Lower lobe of right lung (tissue), 2 donors: ENCODE data around the gene B4GALNT3. TPM values are rescaled to one million over a fixed set of nuclear protein-coding genes. Genes with fewer than 3 reads are reported as not detected.

Experiments used
- ATAC-seq, 2 donors: fragments of 200-7000 bp; cut with Tn5 transposase; one replicate each; pipeline ENCODE4 v1.9.1; 2020 to 2022; ENCODE audit warnings: mild to moderate bottlenecking in 2 of 2, moderate library complexity in 2 of 2
- DNase-seq: peaks from one replicate; pipeline ENCODE4 v3.0.0-alpha.2; 2020
- H3K27ac ChIP-seq: fragments of 200-600 bp; one replicate; pipeline ENCODE4 v1.8.0; 2022
- H3K27me3 ChIP-seq: fragments of 200-600 bp; one replicate; pipeline ENCODE4 v1.8.0; 2022; ENCODE audit warnings: low read depth
- H3K36me3 ChIP-seq: fragments of 200-600 bp; one replicate; pipeline ENCODE4 v1.8.0; 2022; ENCODE audit warnings: mild to moderate bottlenecking
- H3K4me1 ChIP-seq: fragments of 200-600 bp; one replicate; pipeline ENCODE4 v1.8.0; 2022
- H3K4me3 ChIP-seq: fragments of 200-600 bp; one replicate; pipeline ENCODE4 v1.8.0; 2022; ENCODE audit warnings: mild to moderate bottlenecking
- H3K9me3 ChIP-seq: fragments of 200-600 bp; one replicate; pipeline ENCODE4 v1.8.0; 2022
- intact Hi-C: fragments of 100-400 bp; cut with DNase I; formaldehyde crosslinking; loops from one replicate; pipeline ENCODE4 v1.11.0; 2022
- total RNA-seq: library from RNA; stranded (reverse); fragmentation: NEBNext Ultra II Directional; extraction: Animal tissue kit (Norgen Biotek cat#: 25700); gene quantifications from one replicate; pipeline ENCODE4 v1.2.1, GENCODE V29; 2021
- TF ChIP-seq, protein P1 (sequence below): fragments of 200-600 bp; IDR thresholded peaks from one replicate; pipeline ENCODE4 v1.8.0; 2022; ENCODE audit warnings: antibody characterized with exemption, mild to moderate bottlenecking
- donor health status: DM: no; HTN: yes; CAD: no; lungs with severe emphysema.

The B4GALNT3 gene
- total RNA-seq, 1 donor from 2014 or later, result 20.6 TPM

DNA sequence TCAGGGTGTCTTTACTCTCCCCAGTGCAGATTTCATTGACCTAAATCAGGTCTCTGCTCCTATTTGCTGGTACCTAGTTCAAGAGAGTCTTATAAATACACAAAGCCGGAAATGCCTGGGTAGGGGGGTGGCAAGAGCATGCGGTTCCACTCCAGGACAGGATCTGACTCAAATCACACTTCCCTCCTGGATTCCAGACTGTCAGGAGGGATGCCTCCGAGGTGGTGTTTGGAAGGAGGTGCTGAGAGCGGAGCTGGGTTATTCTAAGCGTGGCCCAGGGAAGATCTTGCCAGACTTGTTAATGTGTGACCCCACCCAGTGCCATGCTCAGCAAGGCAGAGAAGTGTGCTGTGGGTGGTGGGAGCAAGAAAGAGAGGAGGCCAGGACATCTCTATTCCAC, 49.8 kb downstream of the B4GALNT3 start:
- peak; percentile 79 to 80 for ATAC-seq
- Histone ChIP-seq H3K36me3 (no peaks in the 10 kb centered on the region), H3K4me1 (peaks cover 10% of the 10 kb centered on the region), H3K9me3 (no peaks in the 10 kb centered on the region), H3K27me3 (no peaks in the 10 kb centered on the region), H3K27ac (peak overlapping the region; percentile 36), H3K4me3 (no peak overlapping the region)
- intact Hi-C loops, result no loop called here
- no peak for DNase-seq
- TF ChIP-seq, protein P1, sequence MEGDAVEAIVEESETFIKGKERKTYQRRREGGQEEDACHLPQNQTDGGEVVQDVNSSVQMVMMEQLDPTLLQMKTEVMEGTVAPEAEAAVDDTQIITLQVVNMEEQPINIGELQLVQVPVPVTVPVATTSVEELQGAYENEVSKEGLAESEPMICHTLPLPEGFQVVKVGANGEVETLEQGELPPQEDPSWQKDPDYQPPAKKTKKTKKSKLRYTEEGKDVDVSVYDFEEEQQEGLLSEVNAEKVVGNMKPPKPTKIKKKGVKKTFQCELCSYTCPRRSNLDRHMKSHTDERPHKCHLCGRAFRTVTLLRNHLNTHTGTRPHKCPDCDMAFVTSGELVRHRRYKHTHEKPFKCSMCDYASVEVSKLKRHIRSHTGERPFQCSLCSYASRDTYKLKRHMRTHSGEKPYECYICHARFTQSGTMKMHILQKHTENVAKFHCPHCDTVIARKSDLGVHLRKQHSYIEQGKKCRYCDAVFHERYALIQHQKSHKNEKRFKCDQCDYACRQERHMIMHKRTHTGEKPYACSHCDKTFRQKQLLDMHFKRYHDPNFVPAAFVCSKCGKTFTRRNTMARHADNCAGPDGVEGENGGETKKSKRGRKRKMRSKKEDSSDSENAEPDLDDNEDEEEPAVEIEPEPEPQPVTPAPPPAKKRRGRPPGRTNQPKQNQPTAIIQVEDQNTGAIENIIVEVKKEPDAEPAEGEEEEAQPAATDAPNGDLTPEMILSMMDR, result no peak

GRCh38 chr12:510071-510825, 50.5 kb downstream of the B4GALNT3 start:
- ATAC-seq, result peak; percentile 85 to 91
- H3K27ac ChIP-seq, result peak overlapping the region; percentile 36
- H3K36me3 ChIP-seq, result no peaks in the 10 kb centered on the region
- H3K4me3 ChIP-seq, result no peak overlapping the region
- H3K27me3 ChIP-seq, result no peaks in the 10 kb centered on the region
- intact Hi-C loops, result no loop called here
- peak; percentile 68 for DNase-seq
- H3K9me3 ChIP-seq, result no peaks in the 10 kb centered on the region
- TF ChIP-seq, protein P1, result no peak
- H3K4me1 ChIP-seq, result peaks cover 10% of the 10 kb centered on the region

- Histone ChIP-seq H3K4me3 (no peak overlapping the region), H3K9me3 (no peaks in the 10 kb centered on the region), H3K36me3 (no peaks in the 10 kb centered on the region), H3K27me3 (no peaks in the 10 kb centered on the region), H3K27ac (no peak overlapping the region), H3K4me1 (peaks cover 10% of the 10 kb centered on the region)
- TF ChIP-seq, protein P1, result no peak
- DNase-seq (no peak), ATAC-seq (no peak)
- intact Hi-C loops, result no loop called here
These were observed 53.2 kb downstream of the B4GALNT3 start for GRCh38 chr12:512933-513332.

DNA sequence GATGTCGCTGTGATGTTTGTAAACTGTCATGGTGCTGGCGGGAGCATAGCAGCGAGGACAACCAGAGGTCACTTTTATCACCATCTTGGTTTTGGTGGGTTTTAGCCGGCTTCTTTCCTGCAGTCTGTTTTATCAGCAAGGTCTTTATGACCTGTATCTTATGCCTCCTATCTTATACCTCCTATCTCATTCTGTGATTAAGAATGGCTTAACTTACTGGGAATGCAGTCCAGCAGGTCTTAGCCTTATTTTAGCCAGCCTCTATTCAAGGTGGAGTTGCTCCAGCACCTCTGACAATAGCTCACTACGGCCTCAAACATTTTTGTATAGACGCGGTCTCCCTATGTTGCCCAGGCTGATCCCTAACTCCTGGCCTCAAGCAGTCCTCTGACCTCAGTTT, 53.7 kb downstream of the B4GALNT3 start:
- Histone ChIP-seq H3K27ac (no peak overlapping the region), H3K36me3 (no peaks in the 10 kb centered on the region), H3K4me1 (peaks cover 10% of the 10 kb centered on the region), H3K4me3 (no peak overlapping the region), H3K9me3 (no peaks in the 10 kb centered on the region), H3K27me3 (no peaks in the 10 kb centered on the region)
- no peak for DNase-seq
- intact Hi-C loops, result no loop called here
- TF ChIP-seq, protein P1, result no peak
- no peak for ATAC-seq

DNA sequence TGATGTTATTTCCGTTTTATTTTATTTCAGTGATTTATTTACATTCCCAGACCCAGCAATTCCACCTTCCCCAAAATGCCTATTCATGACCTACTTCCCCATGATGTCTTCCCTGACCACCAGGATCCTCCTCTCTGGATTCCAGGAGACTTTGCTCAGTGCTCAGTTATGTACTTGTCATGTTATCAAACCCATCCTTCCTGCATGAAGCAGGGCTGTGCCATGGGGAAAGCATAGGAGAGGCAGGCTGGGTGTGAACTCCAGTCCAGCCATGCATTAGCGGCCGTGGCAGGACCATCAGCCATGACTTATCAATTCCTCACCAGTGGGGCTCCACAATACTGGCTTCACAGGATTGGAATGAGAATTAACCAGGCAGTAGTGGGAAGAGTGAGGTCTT, 57.8 kb downstream of the B4GALNT3 start:
- no peak for ATAC-seq

More for the DNA sequence above, 57.8 kb downstream of the B4GALNT3 start:
- Histone ChIP-seq H3K4me3 (no peak overlapping the region), H3K4me1 (no peaks in the 10 kb centered on the region), H3K9me3 (no peaks in the 10 kb centered on the region), H3K27ac (no peak overlapping the region), H3K27me3 (no peaks in the 10 kb centered on the region), H3K36me3 (no peaks in the 10 kb centered on the region)
- intact Hi-C loops, result no loop called here
- TF ChIP-seq, protein P1, result no peak
- no peak for DNase-seq
